GM12865 (cell line): ENCODE data around the gene VTI1A.

ENCODE experiments used
- DNase-seq: peaks from one replicate; pipeline ENCODE4 v3.0.0; 2010; ENCODE audit warnings: low read depth
- H3K4me3 ChIP-seq: 2 replicates; pipeline ENCODE4 v1.5.1; 2011; ENCODE audit warnings: mild to moderate bottlenecking, low read depth, low read length, control low read depth
- TF ChIP-seq, protein P1 (sequence below): IDR thresholded peaks from 2 replicates; pipeline ENCODE4 v1.5.1; 2011; ENCODE audit warnings: low read length, control low read depth, low read depth, inconsistent platforms; ENCODE audit not compliant: insufficient read depth; ENCODE audit errors: missing control alignments

Gene VTI1A

DNA sequence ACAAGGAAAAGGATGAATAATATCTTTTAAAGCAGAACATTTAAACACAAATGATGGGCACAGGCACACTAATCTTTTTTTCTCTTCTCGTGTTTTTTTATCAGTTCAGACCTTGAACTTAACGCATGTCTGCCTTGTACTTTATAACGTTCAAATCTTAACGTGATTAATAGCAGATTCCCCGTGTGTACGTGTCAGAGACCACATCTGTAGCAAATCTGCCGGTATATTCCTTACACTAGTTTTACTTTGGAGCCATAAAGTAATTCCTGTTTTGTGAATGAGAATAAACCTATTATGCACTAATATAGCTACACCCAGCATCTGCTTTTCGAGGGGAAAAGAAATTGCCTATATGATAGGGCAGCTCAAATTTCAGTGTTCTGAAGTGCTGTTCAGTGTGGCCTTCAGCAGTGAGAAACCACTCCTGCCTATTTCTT is 337.0 kb downstream of the VTI1A start:
- TF ChIP-seq, protein P1, sequence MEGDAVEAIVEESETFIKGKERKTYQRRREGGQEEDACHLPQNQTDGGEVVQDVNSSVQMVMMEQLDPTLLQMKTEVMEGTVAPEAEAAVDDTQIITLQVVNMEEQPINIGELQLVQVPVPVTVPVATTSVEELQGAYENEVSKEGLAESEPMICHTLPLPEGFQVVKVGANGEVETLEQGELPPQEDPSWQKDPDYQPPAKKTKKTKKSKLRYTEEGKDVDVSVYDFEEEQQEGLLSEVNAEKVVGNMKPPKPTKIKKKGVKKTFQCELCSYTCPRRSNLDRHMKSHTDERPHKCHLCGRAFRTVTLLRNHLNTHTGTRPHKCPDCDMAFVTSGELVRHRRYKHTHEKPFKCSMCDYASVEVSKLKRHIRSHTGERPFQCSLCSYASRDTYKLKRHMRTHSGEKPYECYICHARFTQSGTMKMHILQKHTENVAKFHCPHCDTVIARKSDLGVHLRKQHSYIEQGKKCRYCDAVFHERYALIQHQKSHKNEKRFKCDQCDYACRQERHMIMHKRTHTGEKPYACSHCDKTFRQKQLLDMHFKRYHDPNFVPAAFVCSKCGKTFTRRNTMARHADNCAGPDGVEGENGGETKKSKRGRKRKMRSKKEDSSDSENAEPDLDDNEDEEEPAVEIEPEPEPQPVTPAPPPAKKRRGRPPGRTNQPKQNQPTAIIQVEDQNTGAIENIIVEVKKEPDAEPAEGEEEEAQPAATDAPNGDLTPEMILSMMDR: no peak
- no peak overlapping the region for H3K4me3 ChIP-seq
- no peak for DNase-seq

GRCh38 chr10:112785089-112785488 is 338.1 kb downstream of the VTI1A start:
- DNase-seq: no peak
- H3K4me3 ChIP-seq: no peak overlapping the region
- TF ChIP-seq, protein P1: no peak

DNA sequence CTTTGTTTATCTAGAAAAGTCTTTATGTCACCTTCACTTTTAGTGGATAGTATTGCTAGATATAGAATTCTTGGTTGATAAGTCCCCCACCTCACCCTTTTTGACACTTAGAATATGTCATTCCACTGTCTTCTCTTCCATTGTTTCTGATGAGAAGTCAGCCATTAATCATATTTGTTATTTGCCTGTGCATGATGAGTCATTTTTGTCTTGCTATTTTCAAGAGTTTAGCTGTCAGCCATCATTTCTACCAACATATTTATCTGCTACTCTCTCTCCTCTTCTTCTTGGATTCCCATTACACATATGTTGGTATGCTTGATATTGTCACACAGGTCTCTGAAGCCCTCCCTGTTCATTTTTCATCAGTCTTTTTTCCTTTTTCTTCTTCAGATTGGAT is 342.2 kb downstream of the VTI1A start:
- no peak for DNase-seq
- TF ChIP-seq, protein P1: no peak
- H3K4me3 ChIP-seq: no peak overlapping the region

DNA sequence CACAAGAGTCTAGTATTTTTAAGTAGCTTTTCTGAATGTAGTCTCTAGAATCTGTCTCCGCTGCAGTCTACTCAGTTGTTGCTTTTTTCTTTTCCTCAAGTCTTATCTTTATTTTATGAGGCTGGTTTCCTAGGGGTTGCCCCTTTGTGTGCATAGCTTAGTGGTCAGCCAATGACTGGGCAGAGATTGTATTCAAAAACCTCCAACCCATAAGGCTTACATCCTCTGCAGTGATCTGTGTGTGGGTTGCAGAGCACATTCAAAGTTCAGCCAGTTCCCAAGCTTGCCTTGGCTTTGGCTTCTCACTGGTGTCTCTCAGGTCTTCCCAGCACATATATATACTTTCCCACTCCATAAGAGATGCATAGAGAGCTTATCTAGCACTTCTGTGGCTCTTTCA is 343.0 kb downstream of the VTI1A start:
- TF ChIP-seq, protein P1: no peak
- no peak for DNase-seq
- no peak overlapping the region for H3K4me3 ChIP-seq

DNA sequence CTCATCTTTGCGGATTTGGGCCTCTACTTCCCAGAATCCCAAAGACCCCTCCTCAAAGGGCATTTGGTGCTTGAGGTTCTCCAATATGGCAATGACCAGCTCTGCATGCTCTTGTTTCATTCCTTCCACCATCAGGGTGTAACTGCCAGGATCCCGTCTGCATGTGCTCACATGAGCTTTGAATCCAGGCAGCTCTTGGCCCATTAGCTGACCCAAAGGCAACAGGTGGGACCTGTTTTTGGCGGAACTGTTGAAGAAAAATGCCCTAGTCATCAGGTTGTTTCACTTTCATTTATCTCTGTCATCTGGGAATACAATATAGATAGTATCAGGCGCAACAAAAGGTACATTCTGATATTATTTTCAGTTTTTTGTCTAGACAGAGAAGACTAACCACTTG is 343.9 kb downstream of the VTI1A start:
- no peak for DNase-seq
- TF ChIP-seq, protein P1: no peak

DNA sequence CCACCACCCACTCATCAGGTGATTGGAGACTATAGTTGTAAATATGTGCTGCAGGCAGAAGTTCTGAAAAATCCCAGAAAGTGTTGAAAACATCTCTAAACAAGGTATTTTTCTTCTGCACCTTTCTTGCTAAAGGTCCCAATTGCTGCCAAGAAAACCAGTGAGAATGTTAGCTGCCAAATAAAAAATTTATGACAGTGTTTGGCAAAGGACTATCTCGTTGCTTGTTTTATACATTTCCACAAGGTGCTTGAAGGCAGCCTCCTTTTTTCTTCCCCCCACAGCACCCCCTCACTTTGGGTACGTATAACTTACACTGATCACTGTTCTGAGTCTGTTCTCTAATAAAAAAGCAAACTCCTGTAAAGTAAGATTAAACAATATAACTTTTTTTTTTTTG is 344.4 kb downstream of the VTI1A start:
- H3K4me3 ChIP-seq: no peak overlapping the region
- DNase-seq: no peak
- TF ChIP-seq, protein P1: no peak

More for the DNA sequence above, 343.9 kb downstream of the VTI1A start:
- H3K4me3 ChIP-seq: no peak overlapping the region

GRCh38 chr10:112792487-112793201 is 345.6 kb downstream of the VTI1A start:
- TF ChIP-seq, protein P1: no peak
- DNase-seq: no peak
- H3K4me3 ChIP-seq: no peak overlapping the region
